SJSA1 (cell line): ENCODE results near the gene GNGT2. TPM values are rescaled to one million over a fixed set of nuclear protein-coding genes. Genes with fewer than 3 reads are reported as not detected.

Source experiments
- DNase-seq, 2 experiments: peaks; one replicate each; pipeline ENCODE4 v3.0.0-alpha.2; 2015 to 2020; ENCODE audit warnings: low spot score in 2 of 2, low read depth in 1 of 2
- H3K27ac ChIP-seq: fragments of 250-450 bp; sonication (Bioruptor Pico); 2 replicates; pipeline ENCODE4 v1.5.1; 2020; ENCODE audit warnings: mild to moderate bottlenecking, moderate library complexity
- H3K27me3 ChIP-seq: fragments of 250-450 bp; sonication (Bioruptor Pico); replicated peaks from 2 replicates; pipeline ENCODE4 v1.5.1; 2020; ENCODE audit warnings: mild to moderate bottlenecking, moderate library complexity
- H3K36me3 ChIP-seq: fragments of 250-450 bp; sonication (Bioruptor Pico); 2 replicates; pipeline ENCODE4 v1.5.1; 2020; ENCODE audit warnings: mild to moderate bottlenecking
- H3K4me1 ChIP-seq: fragments of 250-450 bp; sonication (Bioruptor Pico); replicated peaks from 2 replicates; pipeline ENCODE4 v1.6.1; 2021; ENCODE audit warnings: mild to moderate bottlenecking
- H3K4me3 ChIP-seq: fragments of 250-450 bp; sonication (Bioruptor Pico); 2 replicates; pipeline ENCODE4 v1.5.1; 2020; ENCODE audit warnings: mild to moderate bottlenecking
- H3K9me3 ChIP-seq: fragments of 250-450 bp; sonication (Bioruptor Pico); replicated peaks from 2 replicates; pipeline ENCODE4 v1.5.1; 2020; ENCODE audit warnings: mild to moderate bottlenecking
- total RNA-seq: library from RNA; depleted of rRNA; stranded (reverse); fragments of >200 nt; shearing (Covaris generic); gene quantifications from 2 replicates; pipeline ENCODE4 v1.2.3, GENCODE V29; 2014

Gene GNGT2
- total RNA-seq, 1 experiment from 2014 or later: not detected

DNA sequence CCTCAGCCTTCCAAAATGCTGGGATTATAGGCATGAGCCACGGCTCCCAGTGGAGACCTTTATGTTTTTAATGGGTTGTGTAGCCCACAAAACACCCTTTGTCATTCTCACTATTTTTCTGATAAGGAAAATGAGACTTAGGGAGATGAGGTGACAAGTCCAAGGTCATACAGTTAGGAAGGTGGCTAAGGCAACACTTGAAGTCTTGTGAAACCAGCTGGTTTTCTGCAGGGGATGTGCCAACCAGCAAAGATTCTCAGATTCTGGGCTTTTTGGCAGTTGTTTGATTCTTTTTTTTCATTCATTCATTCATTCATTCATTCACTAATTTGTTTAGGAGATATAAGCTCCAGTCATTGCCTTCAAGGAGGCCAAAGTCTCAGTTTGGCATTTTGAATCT lies 30.2 kb upstream of the GNGT2 start:
- Histone ChIP-seq H3K4me1 (no peaks in the 10 kb centered on the region), H3K27me3 (0 out of 2 replicates have a peak, but pooled peaks cover 10% of the 10 kb centered on the region), H3K9me3 (0 out of 2 replicates have a peak, but pooled peaks cover 3% of the 10 kb centered on the region), H3K27ac (no peak overlapping the region), H3K4me3 (no peak overlapping the region), H3K36me3 (no peaks in the 10 kb centered on the region)
- no peak for DNase-seq

DNA sequence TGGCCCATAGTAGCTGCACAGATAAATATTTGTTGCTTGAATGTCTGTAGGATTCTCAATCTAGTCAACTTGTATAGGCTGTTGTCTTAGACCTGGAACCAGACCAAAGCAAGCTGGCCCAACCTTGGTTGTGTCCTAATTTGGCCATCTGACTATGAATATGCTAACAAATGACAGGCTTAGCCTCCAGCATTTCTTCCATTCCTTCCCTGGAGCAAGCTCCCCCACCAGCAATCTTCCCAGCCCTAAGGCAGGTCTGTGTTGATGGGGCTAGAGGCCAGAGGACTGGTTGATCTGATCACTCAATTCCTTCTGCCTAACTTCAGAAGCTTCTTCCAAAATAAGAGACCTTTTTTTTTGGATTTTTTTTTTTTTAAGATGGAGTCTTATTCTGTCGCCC lies 29.6 kb upstream of the GNGT2 start:
- no peak overlapping the region for H3K27ac ChIP-seq
- no peak overlapping the region for H3K4me3 ChIP-seq
- no peak for DNase-seq
- H3K36me3 ChIP-seq: no peaks in the 10 kb centered on the region
- H3K4me1 ChIP-seq: no peaks in the 10 kb centered on the region
- 0 out of 2 replicates have a peak, but pooled peaks cover 10% of the 10 kb centered on the region for H3K27me3 ChIP-seq
- H3K9me3 ChIP-seq: 0 out of 2 replicates have a peak, but pooled peaks cover 3% of the 10 kb centered on the region

DNA sequence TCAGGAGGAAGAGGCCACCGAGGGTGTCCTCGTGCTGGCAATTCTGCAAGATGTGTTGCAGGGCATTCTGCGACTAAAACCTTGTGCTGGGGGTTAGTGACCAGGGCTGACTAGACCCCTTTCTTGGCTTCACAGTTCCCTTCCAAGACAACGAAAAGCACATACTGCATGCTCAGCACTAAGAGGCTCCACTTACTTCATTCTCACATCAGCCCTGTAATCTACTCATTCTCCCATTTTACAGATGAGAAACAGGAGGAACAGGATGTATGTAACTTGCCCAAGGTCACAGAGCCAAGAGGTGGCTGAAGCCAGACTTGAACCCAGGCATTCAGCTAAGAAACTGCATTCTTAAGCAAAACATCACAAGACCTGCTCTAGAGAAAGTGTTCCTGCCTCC lies 25.5 kb upstream of the GNGT2 start:
- no peak overlapping the region for H3K27ac ChIP-seq
- H3K27me3 ChIP-seq: 0 out of 2 replicates have a peak, but pooled peaks cover 10% of the 10 kb centered on the region
- DNase-seq: no peak
- peaks cover 4% of the 10 kb centered on the region for H3K4me1 ChIP-seq
- no peak overlapping the region for H3K4me3 ChIP-seq
- 0 out of 2 replicates have a peak, but pooled peaks cover 3% of the 10 kb centered on the region for H3K9me3 ChIP-seq
- no peaks in the 10 kb centered on the region for H3K36me3 ChIP-seq

GRCh38 chr17:49234509-49235080 lies 24.2 kb upstream of the GNGT2 start:
- no peak overlapping the region for H3K4me3 ChIP-seq
- H3K27ac ChIP-seq: no peak overlapping the region
- DNase-seq: no peak
- no peaks in the 10 kb centered on the region for H3K9me3 ChIP-seq
- peaks cover 11% of the 10 kb centered on the region for H3K4me1 ChIP-seq
- H3K36me3 ChIP-seq: no peaks in the 10 kb centered on the region
- peaks cover 14% of the 10 kb centered on the region for H3K27me3 ChIP-seq

DNA sequence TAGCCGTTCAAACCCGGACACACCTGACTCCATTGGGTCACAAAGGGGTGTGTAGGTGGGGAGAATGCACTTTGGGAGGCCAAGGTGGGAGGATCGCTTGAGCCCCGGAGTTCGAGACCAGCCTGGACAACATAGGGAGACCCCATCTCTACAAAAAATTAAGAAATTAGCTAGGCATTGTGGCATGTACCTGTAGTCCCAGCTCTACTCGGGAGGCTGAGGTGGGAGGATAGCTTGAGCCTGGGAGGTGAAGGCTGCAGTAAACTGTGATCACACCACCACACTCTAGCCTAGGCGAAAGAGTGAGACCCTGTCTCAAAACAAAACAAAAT lies 21.2 kb upstream of the GNGT2 start:
- peaks cover 11% of the 10 kb centered on the region for H3K4me1 ChIP-seq
- H3K36me3 ChIP-seq: no peaks in the 10 kb centered on the region
- H3K27me3 ChIP-seq: peaks cover 9% of the 10 kb centered on the region
- no peak for DNase-seq
- H3K27ac ChIP-seq: no peak overlapping the region
- H3K9me3 ChIP-seq: no peaks in the 10 kb centered on the region
- H3K4me3 ChIP-seq: no peak overlapping the region

DNA sequence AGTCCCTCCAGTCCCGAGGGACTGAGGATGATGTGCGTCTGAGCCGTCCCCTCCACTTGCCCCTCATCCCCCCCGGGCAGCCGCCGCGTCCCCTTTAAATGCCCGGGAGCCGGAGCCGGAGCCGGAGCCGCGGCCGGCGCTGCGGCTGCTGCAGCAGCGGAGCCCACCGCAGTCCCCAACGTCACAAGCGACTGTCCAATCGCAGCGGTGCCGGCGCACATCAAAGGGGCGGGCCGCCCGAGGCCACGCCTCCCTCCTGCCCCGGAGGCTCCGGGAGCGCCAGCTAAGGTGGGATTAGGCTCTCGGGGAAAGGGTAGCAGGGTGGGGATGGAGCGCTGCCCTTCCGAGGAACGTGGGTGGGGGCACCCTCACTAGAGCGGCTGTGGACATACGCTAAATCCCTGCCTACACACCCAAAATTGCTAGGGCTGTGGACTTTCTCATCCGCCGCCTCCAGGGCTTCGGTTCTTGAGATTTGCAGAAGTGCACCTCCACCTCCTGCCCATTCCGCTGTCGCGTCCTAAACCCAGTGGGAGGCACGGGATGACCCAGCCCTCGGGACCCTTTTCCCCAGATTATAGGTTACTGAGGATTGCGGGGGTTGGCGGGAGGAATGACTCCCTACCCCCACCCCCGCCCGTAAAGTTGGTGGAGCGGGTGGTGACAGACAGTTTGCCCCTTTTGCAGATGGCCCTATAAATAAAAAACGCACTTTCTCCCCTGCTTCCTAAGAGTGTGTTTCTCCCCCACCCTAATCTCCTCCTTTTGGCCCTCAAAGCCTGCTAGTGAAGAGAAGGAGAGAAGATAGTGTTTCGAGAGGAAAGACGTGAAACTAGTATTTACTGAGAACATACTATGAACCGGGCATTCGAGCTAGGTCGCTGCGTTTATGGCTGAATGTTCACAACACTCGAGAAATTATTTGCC lies 20.5 kb upstream of the GNGT2 start, which contains the start of gene PHOSPHO1:
PHOSPHO1 (minus strand) TSS at position 152 of the 927 bp plus-strand sequence. CDS start 4,096 bp downstream, outside the sequence.
- Histone ChIP-seq H3K9me3 (no peaks in the 10 kb centered on the region), H3K4me1 (peaks cover 11% of the 10 kb centered on the region), H3K27me3 (peaks cover 4% of the 10 kb centered on the region), H3K36me3 (no peaks in the 10 kb centered on the region), H3K4me3 (peak within 1 kb of the TSS; percentile 44), H3K27ac (no peak within 1 kb of the TSS)
- DNase-seq: peak; percentile 88 to 91

DNA sequence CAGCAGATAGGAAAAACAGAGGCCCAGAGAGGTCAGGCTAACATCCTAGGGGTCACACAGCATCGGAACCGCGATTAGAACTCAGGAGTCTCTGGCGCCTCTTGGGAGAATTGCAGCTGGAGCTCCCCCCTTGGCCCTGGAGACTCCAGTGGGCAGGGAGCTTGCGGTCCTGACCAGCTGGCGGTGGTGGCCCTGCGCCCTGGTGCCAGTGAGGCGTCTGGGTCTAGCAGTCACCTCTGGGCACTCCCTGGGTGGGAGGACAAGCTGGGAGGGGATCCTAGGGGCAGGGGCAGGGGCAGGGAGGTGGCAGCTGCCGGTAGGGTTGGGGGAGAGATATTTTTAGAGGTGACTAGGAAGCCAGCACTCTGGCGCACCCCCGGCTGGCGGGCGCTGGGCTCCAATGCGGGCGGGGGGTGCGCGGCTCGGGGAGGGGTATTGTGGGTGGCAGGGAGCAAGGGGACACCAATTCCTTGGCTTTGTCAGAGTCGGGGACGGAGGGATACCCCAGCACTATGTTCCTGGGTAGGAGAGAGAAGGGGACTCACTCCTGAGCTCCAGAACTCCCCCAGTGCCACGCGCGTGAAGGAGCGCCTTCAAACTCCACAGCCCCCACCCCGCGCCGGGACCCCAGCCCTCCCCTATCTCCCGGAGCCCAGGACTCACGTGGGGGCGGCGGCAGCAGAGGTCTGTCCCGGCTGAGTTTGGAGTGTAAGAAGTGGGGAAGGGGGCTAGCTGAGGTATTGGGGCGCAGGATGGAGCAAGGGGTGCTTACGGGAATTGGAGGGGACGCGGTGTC lies 19.6 kb upstream of the GNGT2 start:
- no peaks in the 10 kb centered on the region for H3K9me3 ChIP-seq
- no peaks in the 10 kb centered on the region for H3K36me3 ChIP-seq
- H3K4me1 ChIP-seq: peaks cover 11% of the 10 kb centered on the region
- peak overlapping the region; percentile 44 for H3K4me3 ChIP-seq
- DNase-seq: no peak
- no peak overlapping the region for H3K27ac ChIP-seq
- peaks cover 7% of the 10 kb centered on the region for H3K27me3 ChIP-seq

DNA sequence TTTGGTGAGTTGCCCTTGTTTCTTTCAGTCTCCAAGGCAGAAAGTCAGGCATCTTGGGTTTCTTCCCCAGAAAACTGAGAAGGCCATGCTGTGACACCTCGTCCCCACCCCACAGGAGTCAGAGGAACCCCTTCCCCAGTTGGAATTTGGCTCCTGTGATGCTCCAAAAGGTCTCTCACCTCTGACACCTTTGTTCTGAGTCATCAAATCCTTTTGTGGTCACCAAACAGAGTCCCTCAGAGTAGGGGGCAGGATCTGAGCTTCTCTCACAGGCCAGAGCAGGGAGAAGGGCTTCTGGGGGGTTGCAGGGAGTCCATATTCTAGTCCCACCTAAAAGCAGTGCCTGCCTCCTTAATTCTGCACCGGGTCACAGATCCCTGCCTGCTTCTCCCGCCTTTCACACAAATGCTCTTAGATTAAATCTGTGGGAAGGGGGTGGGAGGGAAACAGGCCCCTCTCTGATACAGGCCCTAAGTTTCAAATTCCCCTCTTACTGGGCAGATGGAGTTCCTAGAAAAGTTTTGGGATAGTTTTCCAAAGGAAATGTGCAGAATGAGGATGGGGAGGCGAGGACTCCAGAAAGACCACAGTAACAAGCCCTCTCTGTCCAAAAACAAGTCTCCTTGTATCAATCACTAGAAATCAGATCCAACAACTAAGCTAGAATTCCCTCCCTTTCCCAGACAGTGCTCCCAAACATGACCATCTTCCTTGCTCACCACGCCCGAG lies 18.9 kb upstream of the GNGT2 start:
- DNase-seq: no peak
- H3K27ac ChIP-seq: no peak overlapping the region
- H3K27me3 ChIP-seq: peaks cover 12% of the 10 kb centered on the region
- H3K9me3 ChIP-seq: no peaks in the 10 kb centered on the region
- H3K4me1 ChIP-seq: peaks cover 11% of the 10 kb centered on the region
- no peaks in the 10 kb centered on the region for H3K36me3 ChIP-seq
- H3K4me3 ChIP-seq: no peak overlapping the region

GRCh38 chr17:49227436-49228261 lies 17.3 kb upstream of the GNGT2 start:
- H3K4me3 ChIP-seq: no peak overlapping the region
- no peaks in the 10 kb centered on the region for H3K36me3 ChIP-seq
- no peak overlapping the region for H3K27ac ChIP-seq
- no peaks in the 10 kb centered on the region for H3K9me3 ChIP-seq
- H3K27me3 ChIP-seq: peaks cover 15% of the 10 kb centered on the region
- H3K4me1 ChIP-seq: peaks cover 11% of the 10 kb centered on the region
- DNase-seq: peak; percentile 57 to 81

DNA sequence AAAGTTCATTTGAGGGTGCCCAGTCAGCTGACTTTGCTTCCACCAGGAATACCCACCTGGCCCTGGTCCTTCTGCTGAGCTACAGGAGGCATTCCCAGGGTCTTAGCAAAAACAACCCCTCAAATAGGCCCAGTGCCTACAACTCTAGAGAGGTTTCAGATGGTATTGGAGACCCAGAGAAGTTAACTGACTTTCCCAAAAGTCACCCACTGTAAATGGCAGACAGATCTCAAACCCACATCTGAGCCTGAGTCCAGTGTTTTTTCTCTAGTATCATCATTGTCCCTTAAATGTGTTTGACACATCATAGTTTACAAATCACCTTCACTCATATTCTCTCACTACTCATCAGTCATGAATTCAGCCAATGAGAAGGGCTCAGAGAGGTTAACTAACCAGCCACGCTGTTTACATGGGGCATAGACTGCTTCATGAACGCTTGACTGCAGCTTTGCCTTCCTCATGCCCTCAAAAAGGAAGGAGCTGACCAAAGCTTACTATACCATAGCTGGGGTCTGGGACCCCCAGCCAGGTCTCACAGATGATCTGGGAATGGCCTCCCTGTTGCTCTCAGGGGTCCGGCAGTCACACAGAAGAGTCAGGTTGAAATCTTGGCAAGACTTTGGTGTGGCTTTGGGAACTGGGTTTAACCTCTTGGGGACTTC lies 16.5 kb upstream of the GNGT2 start:
- Histone ChIP-seq H3K4me3 (no peak overlapping the region), H3K4me1 (peaks cover 11% of the 10 kb centered on the region), H3K27ac (no peak overlapping the region), H3K27me3 (peaks cover 15% of the 10 kb centered on the region), H3K36me3 (no peaks in the 10 kb centered on the region), H3K9me3 (no peaks in the 10 kb centered on the region)
- no peak for DNase-seq

- H3K4me1 ChIP-seq: peaks cover 6% of the 10 kb centered on the region
- no peaks in the 10 kb centered on the region for H3K36me3 ChIP-seq
- H3K27ac ChIP-seq: no peak overlapping the region
- H3K4me3 ChIP-seq: no peak overlapping the region
- DNase-seq: no peak
- no peaks in the 10 kb centered on the region for H3K9me3 ChIP-seq
- H3K27me3 ChIP-seq: peaks cover 17% of the 10 kb centered on the region
Observed at GRCh38 chr17:49225554-49226236, 15.3 kb upstream of the GNGT2 start.

DNA sequence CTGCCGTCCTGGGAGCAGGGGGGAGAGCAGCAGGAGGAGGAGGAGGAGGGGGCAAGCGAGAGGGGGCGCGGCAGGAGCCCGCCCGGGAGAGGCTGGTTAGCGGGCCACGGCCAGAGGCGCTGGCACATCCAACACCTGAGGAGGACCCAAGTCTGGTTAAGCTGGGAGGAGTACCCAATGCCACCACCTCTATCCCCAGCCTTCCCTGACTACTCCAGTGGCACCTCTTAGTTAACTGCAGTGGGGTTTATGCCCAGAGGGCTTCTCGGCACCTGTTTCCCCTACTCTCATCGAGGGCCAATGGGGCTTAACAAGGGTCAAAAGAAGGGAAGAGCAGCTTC lies 14.6 kb upstream of the GNGT2 start:
- Histone ChIP-seq H3K4me1 (peaks cover under 1% of the 10 kb centered on the region; the same call in 1 of the 2 replicates), H3K36me3 (no peaks in the 10 kb centered on the region), H3K27ac (no peak overlapping the region), H3K27me3 (peaks cover 17% of the 10 kb centered on the region), H3K4me3 (no peak overlapping the region), H3K9me3 (no peaks in the 10 kb centered on the region)
- no peak for DNase-seq
